ENCODE measurements around the gene UEVLD. TPM values are rescaled to one million over a fixed set of nuclear protein-coding genes. Genes with fewer than 3 reads are reported as not detected.

UEVLD gene
- total RNA-seq, 4 donors from 2014 or later, result 11.8 to 37.3 (median 28.0) TPM

Other genes starting within 250 kb of the UEVLD start
- gene LDHA, start 194.2 kb downstream of the UEVLD start, total RNA-seq, result 100 to 1,000 TPM; 147 to 249 (median 182) TPM
- not detected for gene LDHC, start 176.4 kb downstream of the UEVLD start, total RNA-seq
- gene LDHAL6A, start 132.9 kb downstream of the UEVLD start, total RNA-seq, result under 1 TPM in 2 of 4 donors, not detected in 2; 0.24 to 0.28 TPM
- gene TSG101, start 61.8 kb downstream of the UEVLD start, total RNA-seq, result 10 to 100 TPM; 37.2 to 97.7 (median 82.0) TPM
- gene MISFA, start 11.1 kb upstream of the UEVLD start, total RNA-seq, result 1 to 10 TPM in 1 of 4 donors, not detected in 3; 5.6 TPM
- gene SPTY2D1, start 45.6 kb upstream of the UEVLD start, total RNA-seq, result 10 to 100 TPM; 12.6 to 32.8 (median 23.2) TPM
- gene TMEM86A, start 110.0 kb upstream of the UEVLD start, total RNA-seq, result 1 to 10 TPM; 1.3 to 3.9 (median 3.3) TPM
- gene IGSF22, start 137.5 kb upstream of the UEVLD start, total RNA-seq, result 1 to 10 TPM in 1 of 4 donors, not detected in 3; 1.0 TPM
- gene PTPN5, start 203.1 kb upstream of the UEVLD start, total RNA-seq, result 1 to 10 TPM in 2 of 4 donors, under 1 TPM in 2; under 0.01 to 3.2 (median 0.79) TPM